Measurements from ENCODE around the gene CRAT. TPM values are rescaled to one million over a fixed set of nuclear protein-coding genes. Genes with fewer than 3 reads are reported as not detected.
A peak's percentile ranks its signal among the peaks of the same experiment; 100 is the strongest.
"Not testable (repeated sequence)": the region's sequence is repeated elsewhere in the genome, so short reads cannot be mapped to it uniquely, and the experiment has no call there.

Gene CRAT
- total and polyA plus RNA-seq, 4 donors: 10.4 to 26.0 (median 16.5) TPM

- Histone ChIP-seq H3K9ac (ENCODE audit: insufficient read depth in 1 of 2, low read length in 2 of 2) (no peak overlapping the region), H3K4me3 (no peak overlapping the region), H3K36me3 (ENCODE audit: control insufficient read depth in 4 of 4, insufficient read depth in 4 of 4, low read length in 4 of 4) (peaks cover 9 to 47% (median 18%) of the 10 kb centered on the region in 4 donors), H3K9me3 (ENCODE audit: control insufficient read depth in 4 of 4, insufficient read depth in 3 of 4, low read length in 3 of 4) (no peaks in the 10 kb centered on the region), H3K27me3 (ENCODE audit: control insufficient read depth in 3 of 3, insufficient read depth in 3 of 3, low read length in 2 of 3) (no peaks in the 10 kb centered on the region), H3K27ac (ENCODE audit: low read depth in 1 of 2, low read length in 1 of 2) (no peak overlapping the region), H3K4me1 (ENCODE audit: control insufficient read depth in 5 of 5, insufficient read depth in 5 of 5, low read length in 5 of 5) (peaks cover 0 to 8% (median 0%) of the 10 kb centered on the region in 5 donors)
- DNase-seq: no peak
- ATAC-seq (ENCODE audit: insufficient read depth, low FRiP score): no peak
- no peak for TF ChIP-seq CTCF (IDR thresholded peaks at IDR 0.05; ENCODE audit: control extremely low read depth, extremely low read depth)
- 79 to 86% methylated on average over 3 of the region's 3 CpGs for WGBS, 2 donors
Observed at GRCh38 chr9:129124506-129125069, 14.0 kb upstream of the CRAT start.

- H3K4me3 ChIP-seq; H3K27ac ChIP-seq (ENCODE audit: low read depth in 1 of 2, low read length in 1 of 2); H3K27me3 ChIP-seq (ENCODE audit: control insufficient read depth in 3 of 3, insufficient read depth in 3 of 3, low read length in 2 of 3); DNase-seq; H3K9me3 ChIP-seq (ENCODE audit: control insufficient read depth in 4 of 4, insufficient read depth in 3 of 4, low read length in 3 of 4); H3K9ac ChIP-seq (ENCODE audit: insufficient read depth in 1 of 2, low read length in 2 of 2); ATAC-seq (ENCODE audit: insufficient read depth, low FRiP score); H3K4me1 ChIP-seq (ENCODE audit: control insufficient read depth in 5 of 5, insufficient read depth in 5 of 5, low read length in 5 of 5): not testable (repeated sequence)
- WGBS, 2 donors: 96 to 97% methylated on average over 15 of the region's 15 CpGs
- H3K36me3 ChIP-seq (ENCODE audit: control insufficient read depth in 4 of 4, insufficient read depth in 4 of 4, low read length in 4 of 4): peaks cover 8 to 44% (median 14%) of the 10 kb centered on the region in 4 donors
Observed at GRCh38 chr9:129122976-129123375, 12.4 kb upstream of the CRAT start.

GRCh38 chr9:129122133-129122532, 11.5 kb upstream of the CRAT start:
- no peak overlapping the region for H3K9ac ChIP-seq (ENCODE audit: insufficient read depth in 1 of 2, low read length in 2 of 2)
- H3K27me3 ChIP-seq (ENCODE audit: control insufficient read depth in 3 of 3, insufficient read depth in 3 of 3, low read length in 2 of 3): no peaks in the 10 kb centered on the region
- H3K36me3 ChIP-seq (ENCODE audit: control insufficient read depth in 4 of 4, insufficient read depth in 4 of 4, low read length in 4 of 4): peaks cover 8 to 39% (median 14%) of the 10 kb centered on the region in 4 donors
- 85 to 95% methylated on average over 1 of the region's 1 CpG for WGBS, 2 donors
- H3K4me3 ChIP-seq: no peak overlapping the region
- no peak for TF ChIP-seq CTCF (IDR thresholded peaks at IDR 0.05; ENCODE audit: control extremely low read depth, extremely low read depth)
- ATAC-seq (ENCODE audit: insufficient read depth, low FRiP score) (no peak), DNase-seq (no peak)
- no peaks in the 10 kb centered on the region for H3K9me3 ChIP-seq (ENCODE audit: control insufficient read depth in 4 of 4, insufficient read depth in 3 of 4, low read length in 3 of 4)
- no peak overlapping the region for H3K27ac ChIP-seq (ENCODE audit: low read depth in 1 of 2, low read length in 1 of 2)
- peaks cover 0 to 8% (median 0%) of the 10 kb centered on the region in 5 donors for H3K4me1 ChIP-seq (ENCODE audit: control insufficient read depth in 5 of 5, insufficient read depth in 5 of 5, low read length in 5 of 5)

- no peak overlapping the region for H3K27ac ChIP-seq (ENCODE audit: low read depth in 1 of 2, low read length in 1 of 2)
- peaks cover 0 to 8% (median 0%) of the 10 kb centered on the region in 5 donors for H3K4me1 ChIP-seq (ENCODE audit: control insufficient read depth in 5 of 5, insufficient read depth in 5 of 5, low read length in 5 of 5)
- ATAC-seq (ENCODE audit: insufficient read depth, low FRiP score) (no peak), DNase-seq (peak; percentile 39 to 78 (median 72))
- no peak for TF ChIP-seq CTCF (IDR thresholded peaks at IDR 0.05; ENCODE audit: control extremely low read depth, extremely low read depth)
- WGBS, 2 donors: 65 to 76% methylated on average over 3 of the region's 3 CpGs
- no peaks in the 10 kb centered on the region for H3K9me3 ChIP-seq (ENCODE audit: control insufficient read depth in 4 of 4, insufficient read depth in 3 of 4, low read length in 3 of 4)
- no peak overlapping the region for H3K9ac ChIP-seq (ENCODE audit: insufficient read depth in 1 of 2, low read length in 2 of 2)
- H3K4me3 ChIP-seq: no peak overlapping the region
- peaks cover 8 to 33% (median 14%) of the 10 kb centered on the region in 4 donors for H3K36me3 ChIP-seq (ENCODE audit: control insufficient read depth in 4 of 4, insufficient read depth in 4 of 4, low read length in 4 of 4)
- H3K27me3 ChIP-seq (ENCODE audit: control insufficient read depth in 3 of 3, insufficient read depth in 3 of 3, low read length in 2 of 3): no peaks in the 10 kb centered on the region
Observed at GRCh38 chr9:129121483-129121882, 10.9 kb upstream of the CRAT start.
